NCI-H146 treated with DMSO at 0.1 percent for 48 hours (cell line): Measurements from ENCODE around the gene AMY2B.
"Not testable (repeated sequence)": the region's sequence is repeated elsewhere in the genome, so short reads cannot be mapped to it uniquely, and the experiment has no call there.

Source experiments
- DNase-seq: peaks from one replicate; lab custom pipeline; 2025; ENCODE audit not compliant: unreplicated experiment; lab: John Stamatoyannopoulos, UW

AMY2B gene

GRCh38 chr1:103616994-103617477, 45.6 kb downstream of the AMY2B start, which contains the start of gene AMY2A:
AMY2A (plus strand) TSS chr1:103617427; CDS start chr1:103617441, 14 bp downstream.
- DNase-seq = not testable (repeated sequence)

DNA sequence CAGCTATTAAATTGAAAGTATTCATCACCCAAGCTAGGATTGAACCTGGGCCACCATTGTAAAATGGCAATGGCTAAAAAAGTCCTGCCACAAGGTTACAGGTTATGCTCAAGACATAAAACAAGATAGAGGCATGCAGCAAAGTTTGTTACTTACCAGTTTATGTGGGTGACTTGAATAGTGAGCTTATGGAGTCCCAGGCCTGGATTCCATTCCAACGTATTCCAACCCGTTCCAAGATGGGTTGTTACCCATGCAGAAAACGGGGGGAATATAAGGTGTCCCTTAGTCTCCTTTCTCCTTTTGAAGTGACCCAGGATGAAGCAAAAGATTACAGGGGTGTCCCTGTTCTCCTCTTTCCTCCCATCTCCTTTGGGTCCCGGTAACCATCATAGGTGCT, 56.0 kb downstream of the AMY2B start:
- not testable (repeated sequence) for DNase-seq
